ENCODE measurements around the gene TOM1L2. TPM values are rescaled to one million over a fixed set of nuclear protein-coding genes. Genes with fewer than 3 reads are reported as not detected.
A peak's percentile ranks its signal among the peaks of the same experiment; 100 is the strongest.

Gene TOM1L2
- total RNA-seq, 4 donors from 2014 or later: 55.5 to 118 (median 73.3) TPM

- Histone ChIP-seq H3K27ac (peak overlapping the region in 3 of 4 donors; percentile 6 to 47 (median 46)), H3K36me3 (peaks cover 21 to 80% (median 45%) of the 10 kb centered on the region in 3 donors), H3K27me3 (no peaks in the 10 kb centered on the region), H3K9me3 (no peaks in the 10 kb centered on the region), H3K4me3 (no peak overlapping the region), H3K4me1 (peaks cover 42 to 98% (median 64%) of the 10 kb centered on the region in 3 donors)
- DNase-seq: no peak
- 60% methylated on average over 1 of the region's 16 CpGs; no CpG with 5 or more reads in 1 of the 2 donors for WGBS, 2 donors
- no peak for TF ChIP-seq CTCF (IDR thresholded peaks at IDR 0.05)
- intact Hi-C loops (cut with DNase I): loop anchor here (10.0 kb wide), 1 partner anchor 221 kb away; the partner anchor contains the start of genes ATPAF2 and GID4
Observed at GRCh38 chr17:17813725-17814095, 158.5 kb downstream of the TOM1L2 start.

- intact Hi-C loops (cut with DNase I): loop anchor here (10.0 kb wide), 1 partner anchor 222 kb away; the partner anchor contains the start of genes ATPAF2 and GID4
- DNase-seq: no peak
Observed at GRCh38 chr17:17813055-17813724, 159.0 kb downstream of the TOM1L2 start.

GRCh38 chr17:17812211-17813054 lies 159.8 kb downstream of the TOM1L2 start:
- Histone ChIP-seq H3K4me3 (no peak overlapping the region), H3K27ac (peak overlapping the region; percentile 2 to 80 (median 56)), H3K4me1 (peaks cover 32 to 96% (median 57%) of the 10 kb centered on the region in 3 donors), H3K27me3 (no peaks in the 10 kb centered on the region), H3K9me3 (no peaks in the 10 kb centered on the region), H3K36me3 (peaks cover 14 to 68% (median 35%) of the 10 kb centered on the region in 3 donors)
- no peak for TF ChIP-seq POLR2A (IDR thresholded peaks at IDR 0.05)
- peak; percentile 99 to 100 (median 99) for TF ChIP-seq CTCF (IDR thresholded peaks at IDR 0.05)
- intact Hi-C loops (cut with DNase I): loop anchor here (10.0 kb wide), 1 partner anchor 222 kb away; the partner anchor contains the start of genes ATPAF2 and GID4
- WGBS, 2 donors: 33 to 38% methylated on average over 6 to 10 of the region's 59 CpGs
- DNase-seq: no peak

More at GRCh38 chr17:17813055-17813724, 159.0 kb downstream of the TOM1L2 start:
- H3K4me1 ChIP-seq: peaks cover 37 to 96% (median 58%) of the 10 kb centered on the region in 3 donors
- H3K9me3 ChIP-seq: no peaks in the 10 kb centered on the region
- H3K27ac ChIP-seq: peak overlapping the region; percentile 2 to 80 (median 56)
- H3K36me3 ChIP-seq: peaks cover 16 to 75% (median 40%) of the 10 kb centered on the region in 3 donors
- no peak for TF ChIP-seq POLR2A (IDR thresholded peaks at IDR 0.05)
- no peak for TF ChIP-seq CTCF (IDR thresholded peaks at IDR 0.05)
- WGBS, 2 donors: 86% methylated on average over 12 of the region's 25 CpGs; no CpG with 5 or more reads in 1 of the 2 donors
- H3K4me3 ChIP-seq: no peak overlapping the region
- H3K27me3 ChIP-seq: no peaks in the 10 kb centered on the region

GRCh38 chr17:17811381-17812210 lies 160.6 kb downstream of the TOM1L2 start:
- Histone ChIP-seq H3K36me3 (peaks cover 11 to 62% (median 27%) of the 10 kb centered on the region in 3 donors), H3K27me3 (no peaks in the 10 kb centered on the region), H3K4me3 (no peak overlapping the region), H3K4me1 (peaks cover 32 to 96% (median 57%) of the 10 kb centered on the region in 3 donors), H3K9me3 (no peaks in the 10 kb centered on the region), H3K27ac (peak overlapping the region; percentile 26 to 80 (median 56))
- WGBS, 2 donors: 50 to 58% methylated on average over 8 to 14 of the region's 15 CpGs
- TF ChIP-seq POLR2A (IDR thresholded peaks at IDR 0.05): no peak
- no peak for TF ChIP-seq CTCF (IDR thresholded peaks at IDR 0.05)
- no peak for DNase-seq
- intact Hi-C loops (cut with DNase I): loop anchor here (10.0 kb wide), 1 partner anchor 223 kb away; the partner anchor contains the start of genes ATPAF2 and GID4
